Body of pancreas (tissue), 4 donors: Measurements from ENCODE around the gene NLRP6. TPM values are rescaled to one million over a fixed set of nuclear protein-coding genes. Genes with fewer than 3 reads are reported as not detected.

ENCODE experiments used
- ATAC-seq: fragments of 150-250 bp; one replicate; pipeline ENCODE4 v1.9.1; 2016
- DNase-seq, 4 donors: peaks; one replicate each; pipeline ENCODE4 v3.0.0-alpha.2; 2019
- H3K27ac ChIP-seq, 4 donors: fragments of 200-600 bp; sonication (generic); 1 replicate in 3 of 4; 2 replicates in 1 of 4; pipeline versions ENCODE4 v1.5.1 to v1.6.1; 2016 to 2019; ENCODE audit warnings: mild to moderate bottlenecking in 1 of 4, mixed read lengths in 1 of 4, moderate library complexity in 1 of 4
- H3K27me3 ChIP-seq, 2 donors: fragments of 200-600 bp; sonication (generic); one replicate each; pipeline ENCODE4 v1.6.0; 2016; ENCODE audit warnings: mild to moderate bottlenecking in 1 of 2
- H3K36me3 ChIP-seq, 2 donors: fragments of 200-600 bp; sonication (generic); replicated peaks in 1 of 2; 2 replicates each; pipeline ENCODE4 v1.5.1; 2016; ENCODE audit warnings: low read depth in 2 of 2; ENCODE audit not compliant: insufficient read depth in 1 of 2
- H3K4me1 ChIP-seq: fragments of 200-600 bp; sonication (generic); one replicate; pipeline ENCODE4 v1.6.0; 2016
- H3K4me3 ChIP-seq, 2 donors: fragments of 200-600 bp; sonication (generic); 1 replicate in 1 of 2; 2 replicates in 1 of 2; pipeline ENCODE4 v1.5.1; 2016 to 2019
- H3K9me3 ChIP-seq, 3 donors: fragments of 200-600 bp; sonication (generic); 1 replicate in 2 of 3; 2 replicates in 1 of 3; pipeline ENCODE4 v1.5.1; 2016
- POLR2A ChIP-seq, 3 donors: fragments of 450-650 bp; IDR thresholded peaks; one replicate each; pipeline ENCODE4 v1.6.1; 2016; ENCODE audit warnings: antibody characterized with exemption in 3 of 3, mild to moderate bottlenecking in 2 of 3
- WGBS, 2 donors: methylation state at CpG; one replicate each; pipeline ENCODE4 v1.1.5; 2017; 5-methylcytosine and 5-hydroxymethylcytosine counted together
- intact Hi-C: fragments of 100-400 bp; cut with DNase I; formaldehyde crosslinking; loops from one replicate; pipeline ENCODE4 v1.15.1; 2023
- total RNA-seq, 2 donors: library from RNA; depleted of rRNA; stranded (reverse); fragments of >200 nt; gene quantifications; one replicate each; pipeline ENCODE4 v1.1.0, GENCODE V29; 2016
- TF ChIP-seq, protein P1 (sequence below), 7 experiments: fragments of 450-650 bp in 4 of 7; fragments of 200-600 bp in 3 of 7; sonication (generic) in 3 of 7; IDR thresholded peaks; one replicate each; pipeline ENCODE4 v1.5.1; 2016 to 2019; ENCODE audit warnings: antibody characterized with exemption in 7 of 7

Gene NLRP6
- total RNA-seq, 2 donors from 2014 or later: 1.0 TPM; not detected in 1

DNA sequence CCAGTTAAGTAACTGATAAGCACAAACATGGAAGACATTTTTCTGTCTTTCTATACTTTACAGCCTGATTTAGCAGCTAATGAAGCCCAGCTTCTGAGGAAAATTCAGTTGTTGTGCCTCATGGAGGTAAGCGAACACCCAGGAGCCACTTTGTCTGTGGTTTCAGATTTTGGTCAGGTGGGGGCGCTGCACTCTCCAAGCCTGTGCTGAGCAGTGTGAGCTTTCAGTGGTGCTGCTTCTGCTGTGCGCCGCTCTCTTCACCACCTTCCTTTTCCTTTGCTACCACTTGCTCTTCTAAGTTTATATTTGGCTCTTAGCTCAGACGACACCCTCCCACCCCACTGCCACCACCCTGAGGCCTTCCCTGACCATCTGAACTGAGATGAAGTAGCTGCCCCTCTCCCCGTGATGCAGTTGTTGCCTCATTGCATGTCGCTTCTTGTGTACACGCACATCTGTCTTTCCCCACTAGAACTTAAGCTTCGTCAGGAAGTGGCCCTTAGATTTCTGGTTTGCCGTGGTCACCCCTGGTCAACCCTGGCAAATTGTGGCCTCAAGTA, 27.4 kb upstream of the NLRP6 start:
- intact Hi-C loops: no loop called here
- Histone ChIP-seq H3K4me3 (no peak overlapping the region), H3K27ac (no peak overlapping the region), H3K4me1 (no peaks in the 10 kb centered on the region), H3K36me3 (peaks cover 11 to 35% of the 10 kb centered on the region in 2 donors), H3K27me3 (no peaks in the 10 kb centered on the region), H3K9me3 (no peaks in the 10 kb centered on the region)
- ATAC-seq: peak; percentile 76
- DNase-seq: peak; percentile 53 to 73 (median 68)
- no peak for TF ChIP-seq POLR2A (IDR thresholded peaks at IDR 0.05)
- TF ChIP-seq, protein P1, sequence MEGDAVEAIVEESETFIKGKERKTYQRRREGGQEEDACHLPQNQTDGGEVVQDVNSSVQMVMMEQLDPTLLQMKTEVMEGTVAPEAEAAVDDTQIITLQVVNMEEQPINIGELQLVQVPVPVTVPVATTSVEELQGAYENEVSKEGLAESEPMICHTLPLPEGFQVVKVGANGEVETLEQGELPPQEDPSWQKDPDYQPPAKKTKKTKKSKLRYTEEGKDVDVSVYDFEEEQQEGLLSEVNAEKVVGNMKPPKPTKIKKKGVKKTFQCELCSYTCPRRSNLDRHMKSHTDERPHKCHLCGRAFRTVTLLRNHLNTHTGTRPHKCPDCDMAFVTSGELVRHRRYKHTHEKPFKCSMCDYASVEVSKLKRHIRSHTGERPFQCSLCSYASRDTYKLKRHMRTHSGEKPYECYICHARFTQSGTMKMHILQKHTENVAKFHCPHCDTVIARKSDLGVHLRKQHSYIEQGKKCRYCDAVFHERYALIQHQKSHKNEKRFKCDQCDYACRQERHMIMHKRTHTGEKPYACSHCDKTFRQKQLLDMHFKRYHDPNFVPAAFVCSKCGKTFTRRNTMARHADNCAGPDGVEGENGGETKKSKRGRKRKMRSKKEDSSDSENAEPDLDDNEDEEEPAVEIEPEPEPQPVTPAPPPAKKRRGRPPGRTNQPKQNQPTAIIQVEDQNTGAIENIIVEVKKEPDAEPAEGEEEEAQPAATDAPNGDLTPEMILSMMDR (IDR thresholded peaks at IDR 0.05): peak; percentile 8 to 67 (median 54)
- 76 to 82% methylated on average over 10 of the region's 10 CpGs for WGBS, 2 donors

DNA sequence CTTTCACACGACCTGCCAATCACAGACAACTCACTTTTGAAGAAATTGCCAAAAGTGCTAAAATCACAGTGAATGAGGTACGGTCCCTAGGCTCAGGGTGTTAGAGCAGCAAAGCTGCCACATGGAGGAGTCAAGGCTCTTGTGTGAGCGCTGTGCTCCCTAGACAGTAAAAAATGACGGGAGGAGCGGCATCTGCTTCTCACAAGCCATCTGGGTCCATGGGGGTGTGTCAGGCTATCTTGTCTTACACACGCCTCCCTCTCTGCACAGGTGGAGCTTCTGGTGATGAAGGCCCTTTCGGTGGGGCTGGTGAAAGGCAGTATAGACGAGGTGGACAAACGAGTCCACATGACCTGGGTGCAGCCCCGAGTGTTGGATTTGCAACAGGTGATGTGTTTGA, 26.7 kb upstream of the NLRP6 start:
- WGBS, 2 donors: 81 to 82% methylated on average over 10 of the region's 10 CpGs
- Histone ChIP-seq H3K4me3 (no peak overlapping the region), H3K36me3 (peaks cover 11 to 32% of the 10 kb centered on the region in 2 donors), H3K4me1 (no peaks in the 10 kb centered on the region), H3K27ac (no peak overlapping the region), H3K27me3 (no peaks in the 10 kb centered on the region), H3K9me3 (no peaks in the 10 kb centered on the region)
- intact Hi-C loops: no loop called here
- DNase-seq: no peak
- no peak for ATAC-seq
- TF ChIP-seq, protein P1 (IDR thresholded peaks at IDR 0.05): no peak
- no peak for TF ChIP-seq POLR2A (IDR thresholded peaks at IDR 0.05)

DNA sequence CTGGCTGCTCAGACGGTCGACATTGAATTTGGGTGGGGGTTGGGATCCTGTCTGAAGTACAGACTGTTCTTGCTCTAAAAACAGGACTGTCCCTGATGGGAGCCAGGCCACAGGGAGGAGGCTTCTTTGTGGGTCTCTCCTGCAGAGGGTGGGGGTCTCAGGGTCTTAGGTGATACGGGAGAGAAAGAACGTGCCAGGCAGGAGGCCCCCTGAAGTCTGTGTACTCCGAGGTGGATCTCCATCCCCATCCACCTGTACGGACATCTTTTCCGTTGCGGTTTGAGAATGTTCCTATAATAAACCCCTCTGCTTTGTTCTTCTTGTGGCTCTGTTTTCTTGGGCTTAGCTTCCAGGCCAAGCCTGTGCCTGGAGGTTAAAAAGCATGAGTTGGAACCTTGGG, 25.5 kb upstream of the NLRP6 start:
- Histone ChIP-seq H3K27me3 (no peaks in the 10 kb centered on the region), H3K4me3 (no peak overlapping the region), H3K9me3 (no peaks in the 10 kb centered on the region), H3K4me1 (no peaks in the 10 kb centered on the region), H3K36me3 (peaks cover 3 to 26% of the 10 kb centered on the region in 2 donors), H3K27ac (no peak overlapping the region)
- DNase-seq (no peak), ATAC-seq (no peak)
- TF ChIP-seq, protein P1 (IDR thresholded peaks at IDR 0.05): no peak
- no peak for TF ChIP-seq POLR2A (IDR thresholded peaks at IDR 0.05)
- intact Hi-C loops: no loop called here
- 85 to 92% methylated on average over 8 of the region's 8 CpGs for WGBS, 2 donors

DNA sequence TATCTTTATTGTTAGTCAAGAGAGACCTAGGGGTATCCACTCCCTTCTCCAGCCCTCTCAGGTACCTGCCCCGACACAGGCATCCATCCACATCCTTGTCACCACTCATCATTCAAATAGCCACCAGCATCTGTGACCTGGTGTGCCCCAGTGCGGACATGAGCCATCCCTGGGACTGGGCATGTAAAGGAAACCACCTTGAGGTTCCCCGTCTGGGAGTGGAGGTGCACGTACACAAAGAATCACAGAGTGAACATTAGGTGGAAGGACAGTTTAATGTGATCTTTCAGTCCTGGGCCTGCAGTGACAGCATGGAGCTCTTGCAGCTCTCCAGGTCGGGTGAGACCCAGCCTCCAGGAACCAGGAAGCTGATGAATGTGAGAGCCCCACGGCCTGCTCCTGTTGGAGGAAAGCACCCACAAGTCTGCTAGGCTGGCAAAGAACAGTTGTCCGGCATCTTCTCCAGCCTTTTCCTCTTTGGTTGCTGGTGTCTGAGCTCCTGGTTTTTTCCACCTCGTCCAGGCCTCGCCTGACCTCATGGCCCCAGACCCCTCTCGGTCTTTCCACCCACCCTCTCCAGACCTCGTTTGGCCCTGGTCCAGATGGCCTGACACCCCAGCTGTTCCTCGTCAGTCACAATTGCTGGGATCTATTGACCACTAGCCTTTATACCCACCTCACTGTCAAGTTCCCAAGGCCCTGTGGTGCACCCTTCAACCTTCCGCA, 24.9 kb upstream of the NLRP6 start:
- peaks cover 0 to 21% of the 10 kb centered on the region in 2 donors for H3K36me3 ChIP-seq
- DNase-seq (no peak), ATAC-seq (no peak)
- no peaks in the 10 kb centered on the region for H3K9me3 ChIP-seq
- H3K27me3 ChIP-seq: no peaks in the 10 kb centered on the region
- H3K27ac ChIP-seq: no peak overlapping the region
- 79% methylated on average over 13 of the region's 13 CpGs for WGBS, 2 donors
- no peak overlapping the region for H3K4me3 ChIP-seq
- H3K4me1 ChIP-seq: no peaks in the 10 kb centered on the region
- no peak for TF ChIP-seq POLR2A (IDR thresholded peaks at IDR 0.05)
- TF ChIP-seq, protein P1 (IDR thresholded peaks at IDR 0.05): no peak
- intact Hi-C loops: no loop called here

DNA sequence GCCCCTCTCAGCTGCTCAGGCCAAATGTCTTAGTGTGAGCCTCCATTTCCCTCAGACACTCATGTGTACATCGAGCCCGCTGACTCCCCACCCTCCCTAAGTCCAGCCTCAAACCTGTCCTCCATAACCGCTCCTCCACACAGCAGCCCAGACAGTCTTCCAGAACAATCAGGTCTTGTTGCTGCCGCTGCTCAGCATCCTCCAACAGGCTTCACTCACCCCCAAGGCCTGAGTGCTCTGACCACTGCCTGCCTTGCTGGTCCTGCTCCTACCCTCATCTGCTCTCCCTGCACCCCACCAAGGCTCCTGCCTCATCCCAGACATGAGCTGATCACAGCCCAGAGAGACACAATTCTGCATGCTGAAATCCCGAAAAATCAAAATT, 24.3 kb upstream of the NLRP6 start:
- TF ChIP-seq, protein P1 (IDR thresholded peaks at IDR 0.05): no peak
- TF ChIP-seq POLR2A (IDR thresholded peaks at IDR 0.05): no peak
- no peaks in the 10 kb centered on the region for H3K4me1 ChIP-seq
- H3K9me3 ChIP-seq: no peaks in the 10 kb centered on the region
- ATAC-seq (no peak), DNase-seq (no peak)
- no peaks in the 10 kb centered on the region for H3K27me3 ChIP-seq
- H3K4me3 ChIP-seq: no peak overlapping the region
- no peak overlapping the region for H3K27ac ChIP-seq
- WGBS, 2 donors: 83 to 86% methylated on average over 5 of the region's 5 CpGs
- H3K36me3 ChIP-seq: peaks cover 0 to 17% of the 10 kb centered on the region in 2 donors
- intact Hi-C loops: no loop called here
